Erythroblast (primary cell): Measurements from ENCODE around the gene NPM1.

Experiments
- GATA1 ChIP-seq: IDR thresholded peaks from 2 replicates; pipeline ENCODE4 v1.6.1; 2011; ENCODE audit warnings: low read depth, mild to moderate bottlenecking, control low read depth, low read length, moderate library complexity
- POLR2A ChIP-seq: IDR thresholded peaks from 2 replicates; pipeline ENCODE4 v1.6.1; 2011; ENCODE audit warnings: mild to moderate bottlenecking, low read length

DNA sequence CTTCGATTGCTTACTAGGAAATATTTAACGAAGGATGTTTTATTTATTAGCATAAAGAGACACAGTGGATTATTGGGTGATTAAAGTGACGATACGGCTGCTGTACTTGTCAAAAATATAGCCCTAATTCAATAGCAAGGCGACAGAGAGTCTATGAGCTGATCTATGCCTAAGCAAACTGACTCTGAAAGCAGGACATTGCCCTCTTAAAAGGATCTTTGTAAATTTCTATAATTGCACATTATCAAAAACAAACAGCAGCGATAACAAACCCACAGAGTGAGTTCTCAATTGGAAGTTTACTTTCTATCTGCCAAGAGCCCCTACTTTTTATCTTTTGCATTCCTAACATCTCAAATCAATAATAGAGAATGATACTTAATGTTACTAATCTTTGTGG is 47.2 kb upstream of the NPM1 start:
- no peak for TF ChIP-seq POLR2A
- TF ChIP-seq GATA1 = no peak
